Nephron (organoid): ENCODE measurements around the gene CSRP1.
"Not testable (repeated sequence)": the region's sequence is repeated elsewhere in the genome, so short reads cannot be mapped to it uniquely, and the experiment has no call there.

ENCODE experiments used
- H3K27ac Mint-ChIP-seq, 3 experiments: 2 replicates each; pipeline ENCODE4 v1.8.0; 2020; ENCODE audit warnings: mixed read lengths in 3 of 3, mild to moderate bottlenecking in 2 of 3, moderate library complexity in 1 of 3
- H3K27me3 Mint-ChIP-seq: 2 replicates; pipeline ENCODE4 v1.8.0; 2021; ENCODE audit warnings: low read depth, mild to moderate bottlenecking, moderate library complexity, mixed read lengths
- H3K36me3 Mint-ChIP-seq: 2 replicates; pipeline ENCODE4 v1.8.0; 2020; ENCODE audit warnings: low read depth, mixed read lengths
- H3K4me1 Mint-ChIP-seq: 2 replicates; pipeline ENCODE4 v1.8.0; 2020; ENCODE audit warnings: mixed read lengths
- H3K4me3 Mint-ChIP-seq, 3 experiments: 2 replicates each; pipeline ENCODE4 v1.8.0; 2020; ENCODE audit warnings: mild to moderate bottlenecking in 3 of 3, mixed read lengths in 3 of 3, moderate library complexity in 2 of 3
- H3K9me3 Mint-ChIP-seq: 2 replicates; pipeline ENCODE4 v1.8.0; 2020; ENCODE audit warnings: mixed read lengths
- TF ChIP-seq, protein P1 (sequence below), 3 experiments: fragments of 200-600 bp; sonication (generic); IDR thresholded peaks; one replicate each; pipeline ENCODE4 v1.5.0; 2021; ENCODE audit warnings: antibody characterized with exemption in 3 of 3; ENCODE audit not compliant: unreplicated experiment in 3 of 3

CSRP1 gene

DNA sequence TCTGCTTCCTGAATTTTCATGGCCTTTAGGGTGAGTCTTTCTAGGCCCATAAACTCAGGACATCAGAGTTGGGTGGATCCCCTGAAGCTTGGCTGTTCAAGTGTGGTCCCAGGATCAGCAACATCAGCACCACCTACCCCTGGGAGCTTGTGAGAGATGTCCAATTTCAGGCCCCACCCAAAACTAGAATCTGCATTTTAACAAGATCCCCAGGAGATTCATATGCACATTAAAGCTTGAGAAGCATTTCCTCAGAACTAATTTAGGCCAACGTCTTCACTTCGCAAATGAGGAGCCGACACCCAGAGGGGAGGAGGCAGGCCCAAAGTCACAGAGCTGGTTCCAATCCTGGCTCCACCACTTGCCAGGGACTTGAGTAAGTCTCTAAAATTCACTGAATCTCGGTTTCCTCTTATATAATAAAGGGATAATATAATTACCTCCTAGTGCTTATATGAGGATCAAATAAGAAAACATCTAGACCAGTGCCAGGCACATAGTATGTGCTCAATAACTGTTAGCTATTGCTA lies 27.7 kb downstream of the CSRP1 start:
- TF ChIP-seq, protein P1, sequence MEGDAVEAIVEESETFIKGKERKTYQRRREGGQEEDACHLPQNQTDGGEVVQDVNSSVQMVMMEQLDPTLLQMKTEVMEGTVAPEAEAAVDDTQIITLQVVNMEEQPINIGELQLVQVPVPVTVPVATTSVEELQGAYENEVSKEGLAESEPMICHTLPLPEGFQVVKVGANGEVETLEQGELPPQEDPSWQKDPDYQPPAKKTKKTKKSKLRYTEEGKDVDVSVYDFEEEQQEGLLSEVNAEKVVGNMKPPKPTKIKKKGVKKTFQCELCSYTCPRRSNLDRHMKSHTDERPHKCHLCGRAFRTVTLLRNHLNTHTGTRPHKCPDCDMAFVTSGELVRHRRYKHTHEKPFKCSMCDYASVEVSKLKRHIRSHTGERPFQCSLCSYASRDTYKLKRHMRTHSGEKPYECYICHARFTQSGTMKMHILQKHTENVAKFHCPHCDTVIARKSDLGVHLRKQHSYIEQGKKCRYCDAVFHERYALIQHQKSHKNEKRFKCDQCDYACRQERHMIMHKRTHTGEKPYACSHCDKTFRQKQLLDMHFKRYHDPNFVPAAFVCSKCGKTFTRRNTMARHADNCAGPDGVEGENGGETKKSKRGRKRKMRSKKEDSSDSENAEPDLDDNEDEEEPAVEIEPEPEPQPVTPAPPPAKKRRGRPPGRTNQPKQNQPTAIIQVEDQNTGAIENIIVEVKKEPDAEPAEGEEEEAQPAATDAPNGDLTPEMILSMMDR (IDR thresholded peaks at IDR 0.05; ENCODE audit: unreplicated experiment in 3 of 3) = no peak
- Mint-ChIP-seq H3K27ac (peak overlapping the region in 2 of 3 experiments; percentile 30 to 33), H3K4me3 (peak overlapping the region in 1 of 3 experiments; percentile 73), H3K36me3 (no peaks in the 10 kb centered on the region), H3K4me1 (peaks cover 39% of the 10 kb centered on the region), H3K9me3 (no peaks in the 10 kb centered on the region), H3K27me3 (peaks cover 36% of the 10 kb centered on the region)

DNA sequence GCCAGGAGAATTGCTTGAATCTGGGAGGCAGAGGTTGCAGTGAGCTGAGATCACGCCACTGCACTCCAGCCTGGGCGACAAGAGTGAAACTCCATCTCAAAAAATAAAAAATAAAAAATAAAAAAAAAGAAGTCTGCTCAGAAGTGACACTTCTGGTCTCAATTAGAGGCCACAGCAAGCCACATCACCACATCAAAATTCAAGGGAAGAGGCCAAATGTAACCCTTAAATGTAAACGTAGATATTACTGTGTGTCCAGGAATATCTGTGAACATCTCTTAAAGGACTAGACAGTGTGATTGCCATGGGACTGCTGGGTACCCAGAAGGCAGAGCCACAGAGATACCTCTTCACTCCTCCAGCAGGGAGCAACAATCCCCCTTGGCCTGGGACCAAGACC lies 28.3 kb downstream of the CSRP1 start:
- H3K27ac Mint-ChIP-seq, H3K9me3 Mint-ChIP-seq, H3K4me3 Mint-ChIP-seq, H3K36me3 Mint-ChIP-seq: not testable (repeated sequence)
- peaks cover 39% of the 10 kb centered on the region for H3K4me1 Mint-ChIP-seq
- peaks cover 42% of the 10 kb centered on the region for H3K27me3 Mint-ChIP-seq

DNA sequence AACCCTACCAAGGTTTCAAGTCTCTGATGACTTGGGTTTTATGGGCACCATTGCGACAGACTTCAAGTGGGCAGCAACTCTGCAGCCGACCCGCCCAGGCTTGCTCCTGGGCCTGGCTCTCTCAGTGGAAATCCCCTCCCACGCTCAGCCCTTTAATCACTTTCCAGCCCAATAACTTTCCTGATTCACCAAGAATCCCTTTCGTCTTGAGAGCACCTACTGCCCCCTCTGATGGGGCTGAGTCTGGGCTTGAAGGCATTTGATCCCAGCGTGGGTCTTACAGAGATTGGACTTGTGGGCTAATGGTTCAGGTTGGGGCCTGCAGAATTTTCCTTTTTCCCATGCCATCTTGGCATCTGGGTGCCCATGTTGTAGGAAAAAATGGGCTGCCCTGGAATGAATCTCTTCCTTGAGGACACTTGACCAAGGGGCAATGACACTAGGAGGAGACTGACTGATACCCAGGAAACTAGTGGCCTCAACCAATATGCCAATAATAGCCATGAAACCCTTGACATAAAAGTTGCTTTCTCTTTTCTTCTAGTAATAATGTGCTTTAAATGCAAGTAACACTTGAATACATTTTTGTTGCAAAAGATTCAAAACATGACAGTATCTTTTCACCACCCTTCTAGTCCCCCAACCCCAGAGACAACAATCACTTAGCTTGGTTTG lies 30.1 kb downstream of the CSRP1 start:
- peaks cover 40% of the 10 kb centered on the region for H3K27me3 Mint-ChIP-seq
- no peak overlapping the region for H3K4me3 Mint-ChIP-seq
- peaks cover 3% of the 10 kb centered on the region for H3K36me3 Mint-ChIP-seq
- TF ChIP-seq, protein P1 (IDR thresholded peaks at IDR 0.05; ENCODE audit: unreplicated experiment in 3 of 3) = no peak
- no peaks in the 10 kb centered on the region for H3K9me3 Mint-ChIP-seq
- peaks cover 31% of the 10 kb centered on the region for H3K4me1 Mint-ChIP-seq
- no peak overlapping the region for H3K27ac Mint-ChIP-seq

DNA sequence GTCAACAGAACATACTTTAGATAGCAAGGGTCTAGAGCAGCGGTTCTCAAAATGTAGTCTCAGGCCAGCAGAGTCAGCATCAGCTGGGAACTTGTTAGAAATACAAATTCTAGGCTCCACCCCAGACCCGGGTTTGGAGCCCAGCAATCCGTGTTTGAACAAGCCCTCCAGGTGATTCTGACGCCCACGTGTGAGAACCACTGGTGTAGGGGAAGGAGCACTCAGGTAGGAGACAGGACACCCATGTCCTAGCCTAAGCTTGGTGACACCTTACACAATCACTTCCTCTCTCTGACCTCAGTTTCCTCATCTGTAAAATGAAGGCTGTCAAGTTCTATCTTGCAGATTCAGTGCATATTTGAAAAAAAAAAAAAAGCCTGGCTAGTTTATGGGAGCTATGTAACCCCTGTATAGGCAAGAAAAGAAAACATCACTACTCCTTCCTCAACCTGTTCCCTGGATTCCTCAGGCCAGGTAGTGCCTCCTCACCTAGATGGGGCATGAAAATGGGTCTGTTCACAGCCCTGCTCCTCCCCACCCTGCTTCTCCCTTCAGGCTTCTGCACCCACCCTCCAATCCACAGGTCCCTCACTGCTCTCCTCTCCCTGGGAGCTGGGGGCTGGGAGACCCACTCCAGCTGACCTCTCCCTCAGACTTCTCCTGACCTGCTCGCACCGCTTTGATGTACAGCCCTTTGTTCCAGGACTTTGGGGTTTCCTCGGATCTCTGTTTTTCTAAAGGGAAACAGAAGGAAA lies 30.8 kb downstream of the CSRP1 start:
- Mint-ChIP-seq H3K27ac (no peak overlapping the region), H3K27me3 (peaks cover 40% of the 10 kb centered on the region), H3K9me3 (no peaks in the 10 kb centered on the region), H3K36me3 (peaks cover 3% of the 10 kb centered on the region), H3K4me3 (no peak overlapping the region), H3K4me1 (peaks cover 27% of the 10 kb centered on the region)
- TF ChIP-seq, protein P1 (IDR thresholded peaks at IDR 0.05; ENCODE audit: unreplicated experiment in 3 of 3) = no peak

DNA sequence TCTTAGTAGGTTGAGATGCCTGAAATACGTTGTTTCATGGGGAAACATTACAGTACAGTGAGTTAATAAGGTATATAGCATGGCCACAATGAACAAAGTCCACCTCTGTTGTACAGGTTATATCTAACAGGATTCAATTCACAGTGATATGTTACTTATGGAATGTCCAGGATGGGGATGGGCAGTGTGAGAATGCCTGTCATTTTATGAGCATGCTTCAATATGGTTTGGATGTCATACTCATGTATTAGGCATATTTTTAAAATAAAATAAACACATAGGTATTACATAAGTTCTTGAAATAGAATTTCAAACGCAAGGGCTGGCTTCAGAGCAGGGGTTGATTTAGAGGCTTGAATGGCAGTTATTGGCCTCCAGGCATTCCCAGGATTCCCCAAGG lies 31.8 kb downstream of the CSRP1 start:
- peaks cover 43% of the 10 kb centered on the region for H3K27me3 Mint-ChIP-seq

DNA sequence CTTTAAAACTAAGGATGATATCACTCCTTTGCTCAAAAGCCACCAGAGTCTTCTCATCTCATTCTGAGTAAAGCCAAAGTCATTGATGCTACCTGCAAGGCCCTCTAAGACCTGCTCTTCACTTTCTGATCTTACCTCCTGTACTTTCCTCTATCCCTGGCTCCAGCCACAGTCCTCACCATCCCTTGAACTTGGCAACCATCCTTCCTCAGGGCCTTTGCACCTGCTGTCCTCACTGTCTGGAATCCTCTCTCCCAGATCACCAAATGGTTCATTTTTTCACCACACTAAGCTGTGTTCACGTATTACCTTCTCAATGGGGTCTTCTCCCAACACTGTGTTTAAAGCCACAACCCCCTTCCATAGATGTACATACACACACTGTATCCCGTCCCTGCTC lies 33.6 kb downstream of the CSRP1 start:
- H3K27me3 Mint-ChIP-seq = peaks cover 46% of the 10 kb centered on the region
- TF ChIP-seq, protein P1 (IDR thresholded peaks at IDR 0.05; ENCODE audit: unreplicated experiment in 3 of 3) = no peak
- H3K4me1 Mint-ChIP-seq = peaks cover 22% of the 10 kb centered on the region
- H3K27ac Mint-ChIP-seq = no peak overlapping the region
- no peaks in the 10 kb centered on the region for H3K9me3 Mint-ChIP-seq
- H3K4me3 Mint-ChIP-seq = peak overlapping the region in 2 of 3 experiments; percentile 13 to 43
- peaks cover 3% of the 10 kb centered on the region for H3K36me3 Mint-ChIP-seq

More for the DNA sequence above, 31.8 kb downstream of the CSRP1 start:
- no peaks in the 10 kb centered on the region for H3K9me3 Mint-ChIP-seq
- no peak overlapping the region for H3K4me3 Mint-ChIP-seq
- H3K27ac Mint-ChIP-seq = no peak overlapping the region
- peaks cover 23% of the 10 kb centered on the region for H3K4me1 Mint-ChIP-seq
- H3K36me3 Mint-ChIP-seq = peaks cover 3% of the 10 kb centered on the region
- TF ChIP-seq, protein P1 (IDR thresholded peaks at IDR 0.05; ENCODE audit: unreplicated experiment in 3 of 3) = no peak

DNA sequence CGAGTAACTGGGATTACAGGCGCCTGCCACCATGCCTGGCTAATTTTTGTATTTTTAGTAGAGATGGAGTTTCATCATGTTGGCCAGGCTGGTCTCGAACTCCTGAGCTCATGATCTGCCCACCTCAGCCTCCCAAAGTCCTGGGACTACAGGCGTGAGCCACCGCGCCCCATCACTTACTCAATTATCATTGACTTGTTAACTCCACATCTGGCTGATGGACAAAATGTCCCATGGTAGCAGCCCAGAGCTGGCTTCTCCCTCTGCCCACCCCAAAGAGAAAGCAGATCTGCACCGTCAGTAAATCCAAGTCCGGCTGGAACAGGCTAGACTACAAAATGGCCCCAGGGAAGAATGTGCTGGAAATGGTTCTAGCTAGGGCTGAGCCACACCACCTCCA lies 34.6 kb downstream of the CSRP1 start:
- not testable (repeated sequence) for H3K27ac Mint-ChIP-seq, H3K9me3 Mint-ChIP-seq, H3K36me3 Mint-ChIP-seq
- peak overlapping the region in 1 of 3 experiments; percentile 1 for H3K4me3 Mint-ChIP-seq
- peaks cover 28% of the 10 kb centered on the region for H3K4me1 Mint-ChIP-seq
- peaks cover 51% of the 10 kb centered on the region for H3K27me3 Mint-ChIP-seq
